B cell (primary cell): ENCODE measurements around the gene SMC3. TPM values are rescaled to one million over a fixed set of nuclear protein-coding genes. Genes with fewer than 3 reads are reported as not detected.

Experiments used
- ATAC-seq: fragments of 200-7000 bp; cut with Tn5 transposase; one replicate; pipeline ENCODE4 v1.10.0; 2021; ENCODE audit warnings: low read depth, mild to moderate bottlenecking, moderate number of reproducible peaks, moderate library complexity
- CTCF ChIA-PET: fragments of 350-600 bp; sonication (Branson Sonifier 250); formaldehyde crosslinking; loops from one replicate; lab custom pipeline; 2021; ENCODE audit warnings: antibody characterized with exemption, inconsistent platforms; lab: Charles Lee
- POLR2A ChIA-PET: fragments of 350-600 bp; sonication (Branson Sonifier 250); formaldehyde crosslinking; loops from one replicate; lab custom pipeline; 2021; ENCODE audit warnings: antibody characterized with exemption; lab: Charles Lee
- DNase-seq: peaks from one replicate; pipeline ENCODE4 v3.0.0; 2013
- H2AFZ ChIP-seq: 2 replicates; pipeline ENCODE4 v1.6.1; 2012; ENCODE audit warnings: mild to moderate bottlenecking, low read depth, low read length; ENCODE audit not compliant: insufficient read depth, poor library complexity, severe bottlenecking
- H3K27ac ChIP-seq, 2 donors: 1 replicate in 1 of 2; 2 replicates in 1 of 2; pipeline ENCODE4 v1.5.1; 2012 to 2013; ENCODE audit warnings: low read length in 2 of 2, mild to moderate bottlenecking in 2 of 2, moderate library complexity in 1 of 2
- H3K27me3 ChIP-seq, 4 experiments: fragments of 200-600 bp in 1 of 4; sonication (generic) in 1 of 4; replicated peaks in 1 of 4; 1 replicate in 2 of 4; 2 replicates in 2 of 4; pipeline versions ENCODE4 v1.6.1 to v1.7.0; 2013 to 2016; ENCODE audit warnings: low read length in 3 of 4, mild to moderate bottlenecking in 2 of 4, mixed read lengths in 1 of 4, moderate library complexity in 1 of 4; ENCODE audit not compliant: insufficient read depth in 4 of 4, control insufficient read depth in 3 of 4; ENCODE audit errors: control extremely low read depth in 1 of 4
- H3K36me3 ChIP-seq, 2 experiments: replicated peaks in 1 of 2; 1 replicate in 1 of 2; 2 replicates in 1 of 2; pipeline versions ENCODE4 v1.6.1 to v1.7.1; 2013; ENCODE audit warnings: low read length in 1 of 2; ENCODE audit not compliant: insufficient read depth in 2 of 2, control insufficient read depth in 1 of 2; ENCODE audit errors: control extremely low read depth in 1 of 2, extremely low read depth in 1 of 2
- H3K4me1 ChIP-seq, 2 donors: fragments of 200-600 bp in 1 of 2; sonication (generic) in 1 of 2; 1 replicate in 1 of 2; 2 replicates in 1 of 2; pipeline versions ENCODE4 v1.5.1 to v1.6.1; 2013 to 2017; ENCODE audit warnings: low read length in 2 of 2; ENCODE audit not compliant: control insufficient read depth in 2 of 2, insufficient read depth in 2 of 2
- H3K4me2 ChIP-seq: replicated peaks from 2 replicates; pipeline ENCODE3; 2012; ENCODE audit warnings: mild to moderate bottlenecking, low read depth, low read length; ENCODE audit not compliant: poor library complexity, severe bottlenecking
- H3K4me3 ChIP-seq, 5 experiments: fragments of 200-600 bp in 1 of 5; sonication (generic) in 1 of 5; 1 replicate in 3 of 5; 2 replicates in 2 of 5; pipeline versions ENCODE4 v1.5.1 to v1.7.0; 2011 to 2016; ENCODE audit warnings: low read length in 4 of 5, mild to moderate bottlenecking in 4 of 5, low read depth in 2 of 5, control low read depth in 1 of 5, moderate library complexity in 1 of 5; ENCODE audit not compliant: insufficient read depth in 1 of 5; ENCODE audit errors: control extremely low read depth in 1 of 5, extremely low read depth in 1 of 5
- H3K79me2 ChIP-seq: fragments of 200-600 bp; sonication (generic); one replicate; pipeline ENCODE4 v1.6.0; 2016; ENCODE audit warnings: low read length; ENCODE audit not compliant: control insufficient read depth, insufficient read depth
- H3K9ac ChIP-seq: fragments of 200-600 bp; sonication (generic); 2 replicates; pipeline ENCODE4 v1.6.1; 2017; ENCODE audit warnings: mild to moderate bottlenecking, low read length, moderate library complexity
- H3K9me3 ChIP-seq, 3 donors: one replicate each; pipeline versions ENCODE4 v1.6.1 to v1.7.1; 2013; ENCODE audit warnings: low read length in 2 of 3; ENCODE audit not compliant: control insufficient read depth in 2 of 3, insufficient read depth in 1 of 3; ENCODE audit errors: control extremely low read depth in 1 of 3
- H4K20me1 ChIP-seq: 2 replicates; pipeline ENCODE4 v1.6.0; 2012; ENCODE audit warnings: mild to moderate bottlenecking, low read length; ENCODE audit not compliant: insufficient read depth, control insufficient read depth, poor library complexity, severe bottlenecking
- H3K27ac Mint-ChIP-seq: one replicate; pipeline ENCODE4 v1.8.0; 2021; ENCODE audit warnings: mixed read lengths
- H3K27me3 Mint-ChIP-seq: one replicate; pipeline ENCODE4 v1.8.0; 2021; ENCODE audit warnings: mixed read lengths
- H3K4me1 Mint-ChIP-seq: one replicate; pipeline ENCODE4 v1.8.0; 2021; ENCODE audit warnings: mixed read lengths
- H3K4me3 Mint-ChIP-seq: one replicate; pipeline ENCODE4 v1.8.0; 2021; ENCODE audit warnings: mixed read lengths
- H3K9me3 Mint-ChIP-seq: one replicate; pipeline ENCODE4 v1.8.0; 2022; ENCODE audit warnings: mixed read lengths; ENCODE audit not compliant: insufficient read depth
- EZH2 ChIP-seq: IDR thresholded peaks from 2 replicates; pipeline ENCODE4 v1.6.1; 2012; ENCODE audit warnings: borderline replicate concordance, low read depth, mild to moderate bottlenecking, moderate library complexity, low read length; ENCODE audit not compliant: insufficient read depth, poor library complexity, severe bottlenecking
- WGBS: methylation state at CpG from one replicate; pipeline ENCODE4 v1.1.5; 2013; ENCODE audit warnings: missing lambda C conversion rate; ENCODE audit not compliant: insufficient coverage; 5-methylcytosine and 5-hydroxymethylcytosine counted together
- intact Hi-C: fragments of 100-400 bp; cut with micrococcal nuclease; formaldehyde crosslinking; loops from one replicate; pipeline ENCODE4 v1.10.0; 2022
- polyA plus RNA-seq: library from polyadenylated mRNA; depleted of rRNA; stranded (reverse); fragments of >200 nt; gene quantifications from 2 replicates; pipeline ENCODE4 v1.2.3, GENCODE V29; 2012
- total RNA-seq, 2 donors: library from RNA; stranded (reverse); fragments of 120-200 nt in 1 of 2; gene quantifications; 1 replicate in 1 of 2; 2 replicates in 1 of 2; pipeline versions ENCODE4 v1.2.3 to v1.2.4, GENCODE V29; 2013 to 2022
- TF ChIP-seq, protein P1 (sequence below): fragments of 200-600 bp; IDR thresholded peaks from one replicate; pipeline ENCODE4 v1.8.0; 2022; ENCODE audit warnings: antibody characterized with exemption, mild to moderate bottlenecking

SMC3 gene
- total and polyA plus RNA-seq, 2 donors (not counting 1 experiment from before 2014, with no cell fraction given): 6.1 to 45.8 TPM

DNA sequence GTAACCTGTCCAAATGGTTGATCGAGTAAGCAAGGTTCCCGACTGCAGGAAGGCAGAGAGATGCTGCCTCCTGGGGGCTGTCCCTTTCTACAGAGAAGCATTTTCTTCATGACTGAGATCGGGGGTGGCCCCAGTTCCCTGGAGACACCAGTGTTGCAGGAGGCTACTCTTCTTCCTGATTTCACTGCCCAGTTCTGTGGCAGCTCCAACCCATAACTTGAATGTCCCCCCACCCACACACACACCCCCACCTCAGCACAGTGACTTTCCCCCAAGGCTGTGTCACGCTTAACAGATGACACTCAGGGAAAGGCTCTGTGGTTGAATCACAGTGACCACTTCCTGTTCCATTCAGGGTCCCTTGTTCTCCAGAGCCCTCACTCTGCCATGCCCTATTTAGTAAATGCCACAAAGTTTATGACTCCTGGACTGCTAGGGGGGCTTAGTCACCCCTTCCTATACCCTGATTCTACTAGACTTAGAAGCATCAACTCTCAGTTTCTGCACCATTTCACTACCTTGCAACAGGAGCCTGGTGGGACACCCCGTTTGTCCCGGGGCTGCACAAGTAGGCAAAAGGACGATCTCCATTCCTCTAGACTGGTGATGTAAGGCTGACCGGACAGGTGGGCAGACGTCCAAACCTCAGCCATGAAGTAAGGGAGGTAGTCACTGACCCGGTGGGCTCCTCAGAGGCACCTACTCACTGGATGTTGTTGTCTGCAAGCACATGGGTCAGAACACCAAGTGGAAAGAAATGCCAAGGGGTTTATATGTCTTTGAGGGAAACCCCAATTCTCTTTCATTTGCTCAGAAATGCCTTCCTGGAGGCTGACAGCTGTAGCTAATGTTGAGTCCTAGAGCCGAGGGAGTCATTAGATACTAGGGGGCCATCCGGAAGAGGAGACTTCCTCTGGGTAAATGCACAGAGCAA, 31.3 kb upstream of the SMC3 start:
- WGBS: 46% methylated on average over 10 of the region's 12 CpGs
- H2AFZ ChIP-seq: no peak overlapping the region

More for the DNA sequence above, 31.3 kb upstream of the SMC3 start:
- Histone ChIP-seq H3K36me3 (no peaks in the 10 kb centered on the region), H3K79me2 (no peaks in the 10 kb centered on the region), H3K27ac (no peak overlapping the region), H3K4me2 (peak overlapping the region; percentile 50), H4K20me1 (no peaks in the 10 kb centered on the region), H3K27me3 (peaks cover 0 to 2% (median 0%) of the 10 kb centered on the region in 4 experiments), H3K9ac (no peak overlapping the region), H3K4me1 (peaks cover 21 to 23% of the 10 kb centered on the region in 2 donors), H3K4me3 (no peak overlapping the region), H3K9me3 (no peaks in the 10 kb centered on the region)
- intact Hi-C loops: loop anchor here (1.0 to 2.0 kb wide), 4 partner anchors 33 to 182 kb away; no protein-coding TSS in a partner anchor
- Mint-ChIP-seq H3K4me1 (peaks cover 24% of the 10 kb centered on the region), H3K9me3 (no peaks in the 10 kb centered on the region), H3K4me3 (peak overlapping the region; percentile 28), H3K27me3 (peaks cover 4% of the 10 kb centered on the region), H3K27ac (peak overlapping the region; percentile 46)
- ChIA-PET POLR2A (interaction anchor here (0.5 kb wide), 1 partner anchor 231 kb away, joined by 3 read pairs; the partner anchor contains the start of gene SMNDC1), CTCF (interaction anchor here (0.6 to 2.4 kb wide), 9 partner anchors 10 to 231 kb away, joined by 3 to 8 read pairs (median 5); partner anchors contain the start of gene SMNDC1)
- TF ChIP-seq, protein P1, sequence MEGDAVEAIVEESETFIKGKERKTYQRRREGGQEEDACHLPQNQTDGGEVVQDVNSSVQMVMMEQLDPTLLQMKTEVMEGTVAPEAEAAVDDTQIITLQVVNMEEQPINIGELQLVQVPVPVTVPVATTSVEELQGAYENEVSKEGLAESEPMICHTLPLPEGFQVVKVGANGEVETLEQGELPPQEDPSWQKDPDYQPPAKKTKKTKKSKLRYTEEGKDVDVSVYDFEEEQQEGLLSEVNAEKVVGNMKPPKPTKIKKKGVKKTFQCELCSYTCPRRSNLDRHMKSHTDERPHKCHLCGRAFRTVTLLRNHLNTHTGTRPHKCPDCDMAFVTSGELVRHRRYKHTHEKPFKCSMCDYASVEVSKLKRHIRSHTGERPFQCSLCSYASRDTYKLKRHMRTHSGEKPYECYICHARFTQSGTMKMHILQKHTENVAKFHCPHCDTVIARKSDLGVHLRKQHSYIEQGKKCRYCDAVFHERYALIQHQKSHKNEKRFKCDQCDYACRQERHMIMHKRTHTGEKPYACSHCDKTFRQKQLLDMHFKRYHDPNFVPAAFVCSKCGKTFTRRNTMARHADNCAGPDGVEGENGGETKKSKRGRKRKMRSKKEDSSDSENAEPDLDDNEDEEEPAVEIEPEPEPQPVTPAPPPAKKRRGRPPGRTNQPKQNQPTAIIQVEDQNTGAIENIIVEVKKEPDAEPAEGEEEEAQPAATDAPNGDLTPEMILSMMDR: peak; percentile 40
- no peak for TF ChIP-seq EZH2
- peak; percentile 79 for DNase-seq
- ATAC-seq: peak; percentile 80
